Upper lobe of left lung (tissue), 6 donors: Measurements from ENCODE around the gene RIMS4. TPM values are rescaled to one million over a fixed set of nuclear protein-coding genes. Genes with fewer than 3 reads are reported as not detected.

Source experiments
- ATAC-seq, 2 donors: fragments of 200-7000 bp; cut with Tn5 transposase; one replicate each; pipeline ENCODE4 v1.9.1; 2022; ENCODE audit warnings: mild to moderate bottlenecking in 2 of 2, moderate library complexity in 2 of 2; ENCODE audit not compliant: low FRiP score in 2 of 2
- DNase-seq, 2 donors: peaks; one replicate each; pipeline ENCODE4 v3.0.0-alpha.2; 2019 to 2020
- H3K27ac ChIP-seq, 4 donors: fragments of 200-600 bp; sonication (generic); one replicate each; pipeline ENCODE4 v1.5.1; 2016 to 2019
- H3K27me3 ChIP-seq, 4 donors: fragments of 200-600 bp; sonication (generic); one replicate each; pipeline ENCODE4 v1.5.1; 2017 to 2019
- H3K36me3 ChIP-seq, 4 donors: fragments of 200-600 bp; sonication (generic); one replicate each; pipeline ENCODE4 v1.5.1; 2016 to 2019
- H3K4me1 ChIP-seq, 4 donors: fragments of 200-600 bp; sonication (generic); one replicate each; pipeline ENCODE4 v1.5.1; 2018 to 2019
- H3K4me3 ChIP-seq, 4 donors: fragments of 200-600 bp; sonication (generic); one replicate each; pipeline ENCODE4 v1.5.1; 2017 to 2019; ENCODE audit warnings: mild to moderate bottlenecking in 2 of 4, moderate library complexity in 1 of 4
- H3K9me3 ChIP-seq, 4 donors: fragments of 200-600 bp; sonication (generic); one replicate each; pipeline ENCODE4 v1.5.1; 2018 to 2019
- EP300 ChIP-seq, 4 donors: sonication (generic); formaldehyde crosslinking; IDR thresholded peaks; one replicate each; pipeline ENCODE4 v1.5.1; 2017; ENCODE audit warnings: antibody characterized with exemption in 4 of 4, control low read depth in 2 of 4
- POLR2A ChIP-seq, 4 donors: fragments of 450-650 bp; IDR thresholded peaks; one replicate each; pipeline ENCODE4 v1.5.1; 2016 to 2017; ENCODE audit warnings: antibody characterized with exemption in 4 of 4, mild to moderate bottlenecking in 2 of 4
- POLR2AphosphoS5 ChIP-seq, 2 donors: sonication (generic); formaldehyde crosslinking; IDR thresholded peaks; one replicate each; pipeline ENCODE4 v1.5.1; 2017; ENCODE audit warnings: antibody characterized with exemption in 2 of 2
- WGBS, 2 donors: methylation state at CpG; one replicate each; pipeline ENCODE4 v1.1.5; 2017 to 2018; 5-methylcytosine and 5-hydroxymethylcytosine counted together
- total RNA-seq, 6 donors: library from RNA; depleted of rRNA in 4 of 6; stranded (reverse); fragments of >200 nt in 4 of 6; gene quantifications; one replicate each; pipeline versions ENCODE4 v1.1.0 to v1.2.1, GENCODE V29; 2016 to 2021
- TF ChIP-seq, protein P1 (sequence below), 6 experiments: fragments of 450-650 bp in 4 of 6; fragments of 200-600 bp in 2 of 6; sonication (generic) in 2 of 6; IDR thresholded peaks; one replicate each; pipeline ENCODE4 v1.5.1; 2016 to 2019; ENCODE audit warnings: antibody characterized with exemption in 6 of 6
- donor health status: DM: no; HTN: no; CAD: no; lungs with moderate emphysema.
- donor health status: DM: no; HTN: yes; CAD: no; lungs with severe emphysema.

RIMS4 gene
- total RNA-seq, 6 donors from 2014 or later: 1.0 to 2.2 (median 2.1) TPM

DNA sequence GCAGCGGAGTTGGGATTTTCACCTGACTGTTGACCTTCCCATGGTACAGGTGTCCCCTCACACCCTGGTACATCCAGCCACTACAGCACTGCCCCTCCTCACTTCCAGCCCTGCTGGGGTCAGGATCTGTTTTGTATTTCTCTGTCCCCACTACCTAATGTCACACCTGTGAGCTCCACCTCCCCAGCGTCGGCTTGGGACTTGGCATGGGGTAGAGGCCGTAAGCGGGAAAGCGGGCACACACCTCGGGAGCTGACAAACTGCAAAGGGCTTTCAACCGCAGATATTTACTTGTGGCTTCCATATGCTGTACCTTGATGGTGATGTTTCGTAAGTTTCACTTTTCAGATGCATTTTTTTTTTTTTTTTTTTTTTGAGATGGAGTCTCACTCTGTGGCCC, 100.5 kb downstream of the RIMS4 start:
- Histone ChIP-seq H3K27ac (no peak overlapping the region), H3K4me3 (no peak overlapping the region), H3K27me3 (no peaks in the 10 kb centered on the region), H3K4me1 (peaks cover 5 to 11% (median 9%) of the 10 kb centered on the region in 4 donors), H3K9me3 (no peaks in the 10 kb centered on the region), H3K36me3 (no peaks in the 10 kb centered on the region)
- ATAC-seq: no peak
- no peak for DNase-seq
- 93 to 94% methylated on average over 9 of the region's 9 CpGs for WGBS, 2 donors
- TF ChIP-seq EP300 (IDR thresholded peaks at IDR 0.05): no peak
- TF ChIP-seq, protein P1, sequence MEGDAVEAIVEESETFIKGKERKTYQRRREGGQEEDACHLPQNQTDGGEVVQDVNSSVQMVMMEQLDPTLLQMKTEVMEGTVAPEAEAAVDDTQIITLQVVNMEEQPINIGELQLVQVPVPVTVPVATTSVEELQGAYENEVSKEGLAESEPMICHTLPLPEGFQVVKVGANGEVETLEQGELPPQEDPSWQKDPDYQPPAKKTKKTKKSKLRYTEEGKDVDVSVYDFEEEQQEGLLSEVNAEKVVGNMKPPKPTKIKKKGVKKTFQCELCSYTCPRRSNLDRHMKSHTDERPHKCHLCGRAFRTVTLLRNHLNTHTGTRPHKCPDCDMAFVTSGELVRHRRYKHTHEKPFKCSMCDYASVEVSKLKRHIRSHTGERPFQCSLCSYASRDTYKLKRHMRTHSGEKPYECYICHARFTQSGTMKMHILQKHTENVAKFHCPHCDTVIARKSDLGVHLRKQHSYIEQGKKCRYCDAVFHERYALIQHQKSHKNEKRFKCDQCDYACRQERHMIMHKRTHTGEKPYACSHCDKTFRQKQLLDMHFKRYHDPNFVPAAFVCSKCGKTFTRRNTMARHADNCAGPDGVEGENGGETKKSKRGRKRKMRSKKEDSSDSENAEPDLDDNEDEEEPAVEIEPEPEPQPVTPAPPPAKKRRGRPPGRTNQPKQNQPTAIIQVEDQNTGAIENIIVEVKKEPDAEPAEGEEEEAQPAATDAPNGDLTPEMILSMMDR (IDR thresholded peaks at IDR 0.05): no peak
- TF ChIP-seq POLR2AphosphoS5 (IDR thresholded peaks at IDR 0.05): no peak

DNA sequence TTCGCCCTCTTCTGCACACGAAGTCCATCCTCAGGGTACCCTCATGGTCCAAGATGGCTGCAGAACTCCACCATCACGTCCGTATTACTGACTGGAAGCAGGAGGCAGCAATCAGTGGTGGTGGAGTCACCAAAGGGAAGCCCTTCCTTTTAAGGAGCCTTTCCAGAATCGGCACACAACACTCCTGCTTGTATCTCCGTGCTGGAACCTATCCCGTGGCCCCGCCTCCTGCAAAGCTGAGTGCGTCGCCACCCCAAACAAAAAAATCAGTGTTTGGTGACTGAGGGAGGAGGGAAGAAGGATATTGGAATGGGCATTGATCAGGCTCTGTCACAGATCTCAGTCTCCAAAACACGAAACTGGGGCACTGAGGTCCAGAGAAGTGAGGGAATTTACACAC, 101.0 kb downstream of the RIMS4 start:
- TF ChIP-seq POLR2AphosphoS5 (IDR thresholded peaks at IDR 0.05): no peak
- WGBS, 2 donors: 90 to 91% methylated on average over 11 of the region's 11 CpGs
- no peak for ATAC-seq
- Histone ChIP-seq H3K4me1 (peaks cover under 1 to 6% (median 5%) of the 10 kb centered on the region in 4 donors), H3K9me3 (no peaks in the 10 kb centered on the region), H3K4me3 (no peak overlapping the region), H3K27me3 (no peaks in the 10 kb centered on the region), H3K27ac (no peak overlapping the region), H3K36me3 (no peaks in the 10 kb centered on the region)
- no peak for DNase-seq

DNA sequence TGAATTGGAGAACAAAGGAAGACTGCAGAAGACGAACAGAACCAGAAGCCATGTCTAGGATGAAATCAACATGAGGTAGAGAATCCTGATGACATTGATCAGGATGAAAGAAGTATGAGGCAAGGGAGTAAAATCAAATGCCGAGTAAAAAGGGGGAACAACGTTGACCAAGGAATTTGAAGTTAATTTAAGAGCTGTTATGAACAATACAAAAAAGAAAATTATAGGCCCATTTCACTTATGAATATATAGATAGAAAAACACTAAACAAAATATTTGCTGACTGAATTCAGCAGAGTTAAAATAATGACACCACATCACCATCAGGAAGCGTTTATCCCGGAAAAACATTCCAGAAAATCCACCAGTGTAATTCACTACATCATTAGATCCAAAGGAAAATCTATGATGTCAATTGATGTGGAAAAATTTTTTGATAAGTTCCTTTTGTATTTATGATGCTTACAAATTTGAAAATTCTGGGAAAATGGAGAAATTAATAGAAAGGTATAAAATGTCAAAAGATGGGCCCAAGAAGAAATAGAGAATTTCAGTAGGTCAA, 103.2 kb downstream of the RIMS4 start:
- DNase-seq: no peak
- Histone ChIP-seq H3K36me3 (no peaks in the 10 kb centered on the region), H3K27ac (peak overlapping the region in 3 of 4 donors; percentile 4 to 46 (median 28)), H3K4me3 (no peak overlapping the region), H3K9me3 (no peaks in the 10 kb centered on the region), H3K27me3 (no peaks in the 10 kb centered on the region), H3K4me1 (peaks cover 10 to 20% (median 14%) of the 10 kb centered on the region in 4 donors)
- 88 to 89% methylated on average over 5 of the region's 5 CpGs for WGBS, 2 donors
- no peak for ATAC-seq
- TF ChIP-seq, protein P1 (IDR thresholded peaks at IDR 0.05): no peak
- no peak for TF ChIP-seq POLR2A (IDR thresholded peaks at IDR 0.05)
- TF ChIP-seq EP300 (IDR thresholded peaks at IDR 0.05): no peak
- TF ChIP-seq POLR2AphosphoS5 (IDR thresholded peaks at IDR 0.05): no peak

DNA sequence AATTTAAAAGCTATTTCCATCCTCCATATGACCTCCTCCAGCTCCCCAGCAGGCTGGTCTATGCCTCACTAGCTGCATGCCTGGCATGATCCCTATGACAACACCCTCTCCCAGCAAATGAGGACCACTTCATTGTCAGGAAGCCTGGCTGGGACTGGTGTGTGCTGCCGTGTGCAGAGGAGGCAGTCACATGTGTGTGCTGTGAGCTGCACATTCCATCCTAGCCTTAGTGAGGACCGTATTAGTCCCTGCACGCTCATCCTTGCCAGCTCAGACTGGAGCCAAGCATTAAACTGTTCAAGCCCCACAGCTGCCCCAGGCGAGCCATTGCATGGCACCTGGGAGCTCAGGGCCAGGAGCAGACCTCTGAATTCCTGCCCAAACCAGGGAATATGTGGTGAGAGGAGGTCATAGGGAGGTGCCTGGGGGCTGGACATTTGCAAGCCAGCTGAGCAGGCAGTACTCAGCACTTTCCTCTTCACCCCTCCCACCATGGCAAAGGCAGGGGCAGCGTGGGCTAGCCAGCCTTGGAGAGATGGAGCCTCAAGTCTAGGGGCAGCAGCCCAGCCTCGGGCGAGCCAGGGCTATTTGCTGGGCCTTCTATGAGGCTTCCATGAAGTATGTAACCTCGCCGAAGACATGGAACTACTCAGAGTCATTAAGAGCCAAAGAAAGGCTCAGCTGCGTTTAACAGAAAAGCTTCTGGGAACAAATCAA, 103.9 kb downstream of the RIMS4 start:
- WGBS, 2 donors: 60 to 71% methylated on average over 8 to 9 of the region's 10 CpGs
- Histone ChIP-seq H3K4me3 (no peak overlapping the region), H3K27me3 (no peaks in the 10 kb centered on the region), H3K36me3 (no peaks in the 10 kb centered on the region), H3K9me3 (no peaks in the 10 kb centered on the region), H3K27ac (peak overlapping the region in 3 of 4 donors; percentile 4 to 46 (median 28)), H3K4me1 (peaks cover 10 to 23% (median 19%) of the 10 kb centered on the region in 4 donors)
- TF ChIP-seq, protein P1 (IDR thresholded peaks at IDR 0.05): no peak
- TF ChIP-seq EP300 (IDR thresholded peaks at IDR 0.05): no peak
- no peak for TF ChIP-seq POLR2AphosphoS5 (IDR thresholded peaks at IDR 0.05)
- TF ChIP-seq POLR2A (IDR thresholded peaks at IDR 0.05): no peak
- ATAC-seq (peak; percentile 28 to 54), DNase-seq (peak in 1 of 2 donors; percentile 30)

DNA sequence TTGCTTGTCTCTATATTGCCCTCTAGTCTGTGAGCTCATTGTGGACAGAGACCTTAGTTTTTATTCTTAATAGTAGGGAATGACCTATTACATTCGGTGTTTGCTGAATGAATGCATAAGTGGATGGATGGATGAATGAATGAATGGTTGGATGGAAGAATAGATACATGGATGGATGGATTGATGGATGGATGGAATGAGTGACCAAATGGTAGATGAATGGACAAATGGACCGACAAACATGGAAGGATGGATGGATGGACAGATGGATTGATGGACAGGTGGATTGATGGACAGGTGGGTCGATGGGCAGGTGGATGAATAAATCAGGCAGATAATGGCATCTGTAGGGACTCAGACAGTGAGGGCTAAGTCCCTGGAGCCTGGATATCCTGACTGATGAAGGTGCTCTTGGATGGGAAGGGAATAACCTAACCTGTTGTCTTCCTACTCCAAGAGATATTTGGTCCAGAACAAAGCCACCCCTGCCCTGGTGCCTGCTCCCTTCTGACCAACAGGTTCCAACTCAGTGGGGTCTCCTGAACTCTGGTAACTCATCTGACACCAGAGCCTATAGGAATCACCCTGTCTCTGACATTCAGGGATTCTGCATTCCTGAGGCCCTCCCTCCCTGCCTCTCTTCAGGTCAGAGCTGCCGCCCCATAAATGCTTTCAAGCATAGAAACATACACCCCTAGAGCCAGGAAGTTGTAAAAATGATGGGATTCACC, 104.8 kb downstream of the RIMS4 start:
- H3K27ac ChIP-seq: peak overlapping the region in 2 of 4 donors; percentile 46 to 79
- H3K4me1 ChIP-seq: peaks cover 10 to 29% (median 24%) of the 10 kb centered on the region in 4 donors
- WGBS, 2 donors: 79 to 86% methylated on average over 4 of the region's 4 CpGs

More for the DNA sequence above, 104.8 kb downstream of the RIMS4 start:
- H3K4me3 ChIP-seq: no peak overlapping the region
- no peaks in the 10 kb centered on the region for H3K27me3 ChIP-seq
- no peaks in the 10 kb centered on the region for H3K36me3 ChIP-seq
- DNase-seq (no peak), ATAC-seq (no peak)
- no peaks in the 10 kb centered on the region for H3K9me3 ChIP-seq
- TF ChIP-seq POLR2AphosphoS5 (IDR thresholded peaks at IDR 0.05) (no peak), POLR2A (IDR thresholded peaks at IDR 0.05) (no peak), EP300 (IDR thresholded peaks at IDR 0.05) (no peak)
- TF ChIP-seq, protein P1 (IDR thresholded peaks at IDR 0.05): no peak
